Activated naive CD8-positive, alpha-beta T cell treated with anti-CD3 and anti-CD28 coated beads, Interleukin-2, amount 10 ng/mL, durations not matched to agents 7 days and 5 days (primary cell): ENCODE data around the gene KCNAB2. TPM values are rescaled to one million over a fixed set of nuclear protein-coding genes. Genes with fewer than 3 reads are reported as not detected.

Source experiments
- ATAC-seq: fragments of 150-1000 bp; cut with Tn5 transposase; one replicate; pipeline ENCODE4 v1.10.0; 2021; ENCODE audit warnings: low read depth, moderate library complexity
- POLR2A ChIA-PET: fragments of 350-600 bp; sonication (Branson Sonifier 250); formaldehyde crosslinking; loops from one replicate; lab custom pipeline; 2021; ENCODE audit warnings: antibody characterized with exemption; lab: Charles Lee
- DNase-seq: peaks from one replicate; pipeline ENCODE4 v3.0.0; 2021
- H3K27ac Mint-ChIP-seq: one replicate; pipeline ENCODE4 v1.8.0; 2022; ENCODE audit warnings: mild to moderate bottlenecking, mixed read lengths
- H3K27me3 Mint-ChIP-seq: one replicate; pipeline ENCODE4 v1.8.0; 2022; ENCODE audit warnings: mild to moderate bottlenecking, moderate library complexity, mixed read lengths
- H3K36me3 Mint-ChIP-seq: one replicate; pipeline ENCODE4 v1.8.0; 2021; ENCODE audit warnings: mild to moderate bottlenecking, mixed read lengths
- H3K4me1 Mint-ChIP-seq: one replicate; pipeline ENCODE4 v1.8.0; 2021; ENCODE audit warnings: mixed read lengths
- H3K4me3 Mint-ChIP-seq: one replicate; pipeline ENCODE4 v1.8.0; 2022; ENCODE audit warnings: mild to moderate bottlenecking, moderate library complexity, mixed read lengths
- H3K9me3 Mint-ChIP-seq: one replicate; pipeline ENCODE4 v1.8.0; 2021; ENCODE audit warnings: mixed read lengths
- total RNA-seq, 2 experiments: library from RNA; stranded (reverse); gene quantifications; one replicate each; pipeline ENCODE4 v1.2.3, GENCODE V29; 2021

Gene KCNAB2
- total RNA-seq, 2 experiments from 2014 or later: 290 to 307 TPM

GRCh38 chr1:6137758-6138157, 92.1 kb downstream of the KCNAB2 start:
- peak; percentile 20 for DNase-seq
- H3K4me1 Mint-ChIP-seq: peaks cover 3% of the 10 kb centered on the region
- H3K36me3 Mint-ChIP-seq: no peaks in the 10 kb centered on the region
- H3K27me3 Mint-ChIP-seq: no peaks in the 10 kb centered on the region
- no peaks in the 10 kb centered on the region for H3K9me3 Mint-ChIP-seq
- no peak for ATAC-seq
- POLR2A ChIA-PET: no interaction called here
- H3K4me3 Mint-ChIP-seq: no peak overlapping the region
- H3K27ac Mint-ChIP-seq: no peak overlapping the region

DNA sequence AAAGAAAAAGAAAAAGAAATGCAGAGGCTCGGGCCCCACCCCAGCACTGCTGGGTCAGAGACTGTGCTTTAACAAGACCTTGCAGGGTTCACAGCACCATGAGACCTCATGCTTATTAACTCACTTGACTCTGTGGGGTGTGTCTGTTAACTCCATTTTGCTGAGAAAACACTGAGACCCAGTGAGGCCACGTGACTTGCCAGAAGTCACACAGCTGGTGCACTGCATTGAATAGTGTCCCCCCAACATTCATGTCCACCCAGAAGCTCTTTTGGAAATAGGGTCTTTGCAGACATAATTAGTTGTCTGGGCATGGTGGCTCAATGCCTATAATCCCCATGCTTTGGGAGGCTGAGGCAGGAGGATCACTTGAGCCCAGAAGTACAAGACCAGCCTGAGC, 94.7 kb downstream of the KCNAB2 start:
- Mint-ChIP-seq H3K27me3 (no peaks in the 10 kb centered on the region), H3K4me1 (peaks cover 3% of the 10 kb centered on the region), H3K36me3 (no peaks in the 10 kb centered on the region), H3K9me3 (no peaks in the 10 kb centered on the region), H3K27ac (no peak overlapping the region), H3K4me3 (no peak overlapping the region)
- POLR2A ChIA-PET: no interaction called here
- no peak for ATAC-seq
- no peak for DNase-seq

DNA sequence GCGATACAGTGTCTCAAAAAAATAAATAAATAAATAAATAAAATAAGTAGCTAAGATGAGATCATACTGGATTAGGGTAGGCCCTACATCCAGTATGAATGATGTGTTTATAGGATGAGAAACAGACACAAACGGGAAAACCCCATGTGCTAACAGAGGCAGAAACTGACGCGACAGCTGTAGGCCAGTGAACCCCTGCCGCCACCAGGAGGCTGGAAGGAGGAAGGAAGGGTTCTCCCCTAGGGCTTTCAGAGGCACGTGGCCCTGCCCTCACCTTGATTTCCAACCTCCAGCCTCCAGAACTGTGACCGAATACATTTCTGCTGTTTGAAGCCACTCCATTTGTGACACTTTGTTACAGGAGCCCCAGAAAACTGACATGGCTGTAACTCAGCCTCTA, 95.9 kb downstream of the KCNAB2 start:
- Mint-ChIP-seq H3K27ac (no peak overlapping the region), H3K4me1 (peaks cover 3% of the 10 kb centered on the region), H3K4me3 (no peak overlapping the region), H3K36me3 (no peaks in the 10 kb centered on the region), H3K9me3 (no peaks in the 10 kb centered on the region), H3K27me3 (no peaks in the 10 kb centered on the region)
- peak; percentile 62 for ATAC-seq
- POLR2A ChIA-PET: no interaction called here
- no peak for DNase-seq

- Mint-ChIP-seq H3K27me3 (no peaks in the 10 kb centered on the region), H3K4me3 (no peak overlapping the region), H3K27ac (no peak overlapping the region), H3K9me3 (no peaks in the 10 kb centered on the region), H3K36me3 (no peaks in the 10 kb centered on the region), H3K4me1 (peaks cover 3% of the 10 kb centered on the region)
- ATAC-seq: no peak
- DNase-seq: no peak
- POLR2A ChIA-PET: no interaction called here
Measured at GRCh38 chr1:6142036-6142621, 96.4 kb downstream of the KCNAB2 start.

DNA sequence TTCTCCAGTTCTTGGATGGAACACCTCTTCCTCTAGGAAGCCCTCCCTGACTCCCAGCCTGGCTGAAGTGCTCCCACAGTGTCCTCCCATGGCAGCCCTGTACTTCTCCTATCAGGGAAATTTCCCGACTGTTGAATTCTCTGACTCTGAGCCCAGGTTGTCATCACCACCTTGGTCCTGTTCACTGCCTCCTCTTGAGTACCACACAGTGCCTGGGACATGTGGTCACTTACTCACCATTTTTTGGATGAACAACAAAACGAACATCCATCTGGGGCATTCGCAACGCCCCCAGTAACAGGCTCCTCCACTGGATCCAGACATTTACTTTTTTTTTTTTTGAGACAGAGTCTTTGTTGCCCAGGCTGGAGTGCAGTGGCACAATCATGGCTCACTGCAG, 97.0 kb downstream of the KCNAB2 start:
- POLR2A ChIA-PET: interaction anchor here (1.1 kb wide), 1 partner anchor 9 kb away, joined by 3 read pairs; no protein-coding TSS in a partner anchor
- H3K27me3 Mint-ChIP-seq: no peaks in the 10 kb centered on the region
- H3K4me3 Mint-ChIP-seq: no peak overlapping the region
- ATAC-seq (no peak), DNase-seq (no peak)
- H3K4me1 Mint-ChIP-seq: peaks cover 3% of the 10 kb centered on the region
- no peak overlapping the region for H3K27ac Mint-ChIP-seq
- H3K9me3 Mint-ChIP-seq: no peaks in the 10 kb centered on the region
- no peaks in the 10 kb centered on the region for H3K36me3 Mint-ChIP-seq

DNA sequence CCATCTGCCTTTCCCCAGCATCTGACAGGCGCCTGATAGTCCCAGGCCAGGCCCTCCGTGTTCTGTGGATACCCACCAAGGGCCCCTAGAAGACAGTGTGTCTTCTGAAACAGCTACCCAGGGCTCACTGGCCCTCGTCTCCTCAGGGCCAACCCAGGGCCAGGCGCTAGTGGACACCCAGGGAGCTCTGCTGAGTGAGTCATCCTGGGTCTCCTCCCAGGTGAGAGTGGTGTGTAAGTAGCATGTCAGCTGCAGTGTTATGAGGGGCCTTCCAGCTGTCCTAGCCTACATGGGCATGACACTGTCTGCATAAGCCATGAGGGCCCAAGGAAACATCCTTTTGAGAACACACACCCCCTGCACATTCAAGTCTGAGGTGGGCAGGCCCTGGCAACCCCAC, 97.7 kb downstream of the KCNAB2 start:
- Mint-ChIP-seq H3K9me3 (no peaks in the 10 kb centered on the region), H3K4me3 (no peak overlapping the region), H3K27ac (no peak overlapping the region), H3K4me1 (peaks cover 1% of the 10 kb centered on the region), H3K36me3 (no peaks in the 10 kb centered on the region), H3K27me3 (peaks cover 6% of the 10 kb centered on the region)
- ATAC-seq (no peak), DNase-seq (no peak)
- POLR2A ChIA-PET: interaction anchor here (1.1 kb wide), 1 partner anchor 9 kb away, joined by 3 read pairs; no protein-coding TSS in a partner anchor

- Mint-ChIP-seq H3K27ac (no peak overlapping the region), H3K27me3 (peaks cover 8% of the 10 kb centered on the region), H3K4me3 (no peak overlapping the region), H3K4me1 (peaks cover 3% of the 10 kb centered on the region), H3K36me3 (no peaks in the 10 kb centered on the region), H3K9me3 (no peaks in the 10 kb centered on the region)
- POLR2A ChIA-PET: no interaction called here
- DNase-seq (no peak), ATAC-seq (no peak)
Measured at GRCh38 chr1:6144175-6144574, 98.5 kb downstream of the KCNAB2 start.

DNA sequence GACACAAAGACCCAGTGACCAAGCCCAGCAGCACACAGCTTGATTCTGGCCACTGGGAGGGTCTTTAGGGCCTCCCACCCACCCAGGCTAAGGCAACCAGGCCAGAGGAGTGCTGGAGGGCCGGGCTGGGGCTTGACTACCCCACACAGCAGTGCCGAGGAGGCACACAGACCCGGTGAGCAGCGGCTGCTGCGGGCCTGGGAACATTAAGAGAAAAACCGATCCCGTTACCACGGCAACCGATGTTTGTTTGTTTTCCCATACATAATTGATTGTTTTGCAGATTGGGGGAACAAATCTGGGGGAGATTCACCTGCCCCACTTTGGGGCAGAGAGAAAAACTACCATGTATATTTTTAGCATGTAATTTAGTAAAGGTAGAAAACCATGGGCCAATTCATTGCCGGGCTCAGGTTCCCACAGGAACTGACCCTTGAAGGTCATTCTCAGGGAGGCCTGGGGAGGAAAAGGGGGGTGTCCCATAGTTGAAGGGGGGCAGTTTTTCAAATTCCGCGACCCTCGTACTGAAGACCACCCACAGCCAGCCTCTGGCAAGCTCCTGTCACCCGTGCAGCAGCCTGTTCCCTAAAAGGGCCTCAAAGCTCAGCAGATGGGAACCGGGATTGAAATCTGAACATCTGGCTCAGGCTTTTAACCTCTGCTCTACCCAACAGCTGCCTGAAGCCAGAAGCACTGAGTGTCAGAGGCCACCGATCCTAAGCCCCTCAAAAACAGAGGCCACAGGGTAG, 99.1 kb downstream of the KCNAB2 start:
- H3K27ac Mint-ChIP-seq: no peak overlapping the region
- POLR2A ChIA-PET: no interaction called here

DNA sequence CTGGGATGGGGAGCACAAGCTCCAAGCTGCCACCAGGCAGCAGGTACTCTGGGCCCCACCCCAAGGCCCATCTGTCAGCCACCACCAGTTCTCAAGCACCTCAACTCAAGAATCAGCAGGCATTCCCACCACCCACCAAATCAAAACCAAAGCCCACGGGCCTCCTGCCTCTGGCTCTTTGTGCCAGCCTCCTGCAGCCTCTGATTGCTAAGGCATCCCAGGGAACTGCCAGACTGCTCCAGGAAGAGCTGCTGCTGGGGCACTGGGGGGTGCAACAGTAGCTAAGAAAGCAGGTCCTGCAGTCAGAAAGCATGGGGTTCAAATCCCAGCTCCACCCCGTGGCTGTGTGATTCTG, 99.7 kb downstream of the KCNAB2 start:
- DNase-seq (no peak), ATAC-seq (no peak)
- H3K27ac Mint-ChIP-seq: no peak overlapping the region
- H3K4me3 Mint-ChIP-seq: no peak overlapping the region
- POLR2A ChIA-PET: no interaction called here
- no peaks in the 10 kb centered on the region for H3K9me3 Mint-ChIP-seq
- H3K27me3 Mint-ChIP-seq: peaks cover 8% of the 10 kb centered on the region
- no peaks in the 10 kb centered on the region for H3K36me3 Mint-ChIP-seq
- H3K4me1 Mint-ChIP-seq: peaks cover 3% of the 10 kb centered on the region

More for the DNA sequence above, 99.1 kb downstream of the KCNAB2 start:
- Mint-ChIP-seq H3K4me3 (no peak overlapping the region), H3K27me3 (peaks cover 8% of the 10 kb centered on the region), H3K36me3 (no peaks in the 10 kb centered on the region), H3K4me1 (peaks cover 3% of the 10 kb centered on the region), H3K9me3 (no peaks in the 10 kb centered on the region)
- DNase-seq (no peak), ATAC-seq (no peak)

- ATAC-seq (no peak), DNase-seq (no peak)
- Mint-ChIP-seq H3K4me3 (no peak overlapping the region), H3K27me3 (peaks cover 8% of the 10 kb centered on the region), H3K36me3 (no peaks in the 10 kb centered on the region), H3K27ac (no peak overlapping the region), H3K9me3 (no peaks in the 10 kb centered on the region), H3K4me1 (peaks cover 3% of the 10 kb centered on the region)
- POLR2A ChIA-PET: no interaction called here
Measured at GRCh38 chr1:6145864-6146410, 100.2 kb downstream of the KCNAB2 start.

- ATAC-seq: peak; percentile 83
- Mint-ChIP-seq H3K9me3 (no peaks in the 10 kb centered on the region), H3K36me3 (no peaks in the 10 kb centered on the region), H3K4me1 (peaks cover 3% of the 10 kb centered on the region), H3K4me3 (peak overlapping the region; percentile 52), H3K27ac (no peak overlapping the region), H3K27me3 (peaks cover 13% of the 10 kb centered on the region)
- POLR2A ChIA-PET: no interaction called here
- DNase-seq: peak; percentile 77
Measured at GRCh38 chr1:6148497-6149241, 103.0 kb downstream of the KCNAB2 start.

- no peaks in the 10 kb centered on the region for H3K9me3 Mint-ChIP-seq
- no peaks in the 10 kb centered on the region for H3K36me3 Mint-ChIP-seq
- H3K27me3 Mint-ChIP-seq: peaks cover 13% of the 10 kb centered on the region
- DNase-seq (no peak), ATAC-seq (no peak)
- no peak overlapping the region for H3K4me3 Mint-ChIP-seq
- POLR2A ChIA-PET: no interaction called here
- no peak overlapping the region for H3K27ac Mint-ChIP-seq
- H3K4me1 Mint-ChIP-seq: peaks cover 3% of the 10 kb centered on the region
Measured at GRCh38 chr1:6149597-6149996, 103.9 kb downstream of the KCNAB2 start.

DNA sequence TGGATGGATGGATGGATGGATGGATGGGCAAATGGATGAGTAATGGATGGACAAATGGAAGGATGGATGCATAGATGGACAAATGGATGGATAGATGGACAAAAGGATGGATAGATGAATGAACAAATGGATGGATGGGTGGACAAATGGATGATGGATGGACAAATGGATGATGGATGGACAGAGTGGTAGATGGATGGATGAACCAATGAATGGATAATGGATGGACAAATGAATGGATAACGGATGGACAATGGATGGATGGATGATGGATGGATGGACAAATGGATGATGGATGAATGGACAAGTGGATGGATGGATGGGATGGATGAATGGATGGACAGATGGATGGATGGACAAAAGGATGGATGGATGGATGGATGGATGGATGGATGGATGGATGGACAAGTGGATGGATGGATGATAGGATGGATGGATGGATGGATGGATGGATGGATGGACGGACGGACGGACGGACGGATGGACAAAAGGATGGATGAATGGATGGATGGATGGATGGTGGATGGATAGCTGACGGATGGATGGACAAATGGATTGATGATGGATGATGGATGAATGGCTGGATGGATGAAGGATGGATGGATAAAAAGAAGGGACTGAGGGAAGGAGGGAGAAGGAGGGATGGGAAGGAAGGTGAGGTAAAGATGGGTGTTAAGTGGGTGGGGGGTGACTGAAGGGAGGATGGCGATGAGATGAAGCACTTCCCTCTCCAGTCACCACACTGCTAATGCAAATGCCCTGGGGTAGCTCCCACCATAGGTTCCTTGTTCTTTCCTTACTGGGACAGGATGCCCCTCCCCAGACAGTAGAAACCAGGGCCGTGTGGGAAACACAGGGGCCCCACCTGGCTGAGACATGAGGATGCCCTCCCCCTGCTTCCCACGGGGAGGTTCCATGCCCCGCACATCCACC, 104.6 kb downstream of the KCNAB2 start:
- POLR2A ChIA-PET: no interaction called here
- no peaks in the 10 kb centered on the region for H3K9me3 Mint-ChIP-seq
- H3K36me3 Mint-ChIP-seq: no peaks in the 10 kb centered on the region
- peaks cover 13% of the 10 kb centered on the region for H3K27me3 Mint-ChIP-seq
- DNase-seq (no peak), ATAC-seq (no peak)
- H3K27ac Mint-ChIP-seq: no peak overlapping the region
- peaks cover 5% of the 10 kb centered on the region for H3K4me1 Mint-ChIP-seq
- no peak overlapping the region for H3K4me3 Mint-ChIP-seq
